GM12875 (cell line): ENCODE results near the gene PACRG.

ENCODE experiments used
- H3K4me3 ChIP-seq: one replicate; pipeline ENCODE4 v1.5.1; 2011; ENCODE audit warnings: low read depth, low read length, control low read depth
- TF ChIP-seq, protein P1 (sequence below): IDR thresholded peaks from 2 replicates; pipeline ENCODE4 v1.5.1; 2011; ENCODE audit warnings: low read depth, mild to moderate bottlenecking, control low read depth, inconsistent platforms, low read length, moderate library complexity, borderline replicate concordance; ENCODE audit not compliant: insufficient read depth

The PACRG gene

GRCh38 chr6:163348789-163349680, 621.3 kb downstream of the PACRG start:
- H3K4me3 ChIP-seq: no peak overlapping the region
- TF ChIP-seq, protein P1, sequence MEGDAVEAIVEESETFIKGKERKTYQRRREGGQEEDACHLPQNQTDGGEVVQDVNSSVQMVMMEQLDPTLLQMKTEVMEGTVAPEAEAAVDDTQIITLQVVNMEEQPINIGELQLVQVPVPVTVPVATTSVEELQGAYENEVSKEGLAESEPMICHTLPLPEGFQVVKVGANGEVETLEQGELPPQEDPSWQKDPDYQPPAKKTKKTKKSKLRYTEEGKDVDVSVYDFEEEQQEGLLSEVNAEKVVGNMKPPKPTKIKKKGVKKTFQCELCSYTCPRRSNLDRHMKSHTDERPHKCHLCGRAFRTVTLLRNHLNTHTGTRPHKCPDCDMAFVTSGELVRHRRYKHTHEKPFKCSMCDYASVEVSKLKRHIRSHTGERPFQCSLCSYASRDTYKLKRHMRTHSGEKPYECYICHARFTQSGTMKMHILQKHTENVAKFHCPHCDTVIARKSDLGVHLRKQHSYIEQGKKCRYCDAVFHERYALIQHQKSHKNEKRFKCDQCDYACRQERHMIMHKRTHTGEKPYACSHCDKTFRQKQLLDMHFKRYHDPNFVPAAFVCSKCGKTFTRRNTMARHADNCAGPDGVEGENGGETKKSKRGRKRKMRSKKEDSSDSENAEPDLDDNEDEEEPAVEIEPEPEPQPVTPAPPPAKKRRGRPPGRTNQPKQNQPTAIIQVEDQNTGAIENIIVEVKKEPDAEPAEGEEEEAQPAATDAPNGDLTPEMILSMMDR: no peak

- no peak overlapping the region for H3K4me3 ChIP-seq
- TF ChIP-seq, protein P1: no peak
These were observed 621.9 kb downstream of the PACRG start for GRCh38 chr6:163349696-163350095.

- TF ChIP-seq, protein P1: no peak
These were observed 623.2 kb downstream of the PACRG start for GRCh38 chr6:163351013-163351412.

GRCh38 chr6:163352011-163352685, 624.4 kb downstream of the PACRG start:
- TF ChIP-seq, protein P1: no peak
- H3K4me3 ChIP-seq: no peak overlapping the region

More at GRCh38 chr6:163351013-163351412, 623.2 kb downstream of the PACRG start:
- H3K4me3 ChIP-seq: no peak overlapping the region

GRCh38 chr6:163352966-163353365, 625.2 kb downstream of the PACRG start:
- H3K4me3 ChIP-seq: no peak overlapping the region
- TF ChIP-seq, protein P1: no peak

DNA sequence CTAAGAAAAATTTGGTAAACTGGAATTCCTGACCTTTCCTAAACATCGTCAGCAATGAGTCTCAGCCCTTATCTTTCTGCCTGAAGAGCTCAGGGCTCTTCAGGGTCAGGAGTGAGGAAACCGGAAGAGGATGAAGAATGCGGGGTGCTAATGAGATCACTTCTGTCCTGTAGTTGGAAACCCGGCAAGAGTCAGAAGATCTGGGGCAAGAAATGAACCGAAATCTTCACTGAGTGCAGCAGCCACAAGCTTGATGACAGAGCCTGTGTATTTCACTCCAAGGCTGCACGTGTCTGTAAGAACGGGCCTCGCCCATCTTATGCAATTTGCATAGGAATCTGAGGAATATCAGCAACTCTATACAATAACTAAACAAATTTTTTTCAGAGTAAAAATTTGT, 626.3 kb downstream of the PACRG start:
- no peak overlapping the region for H3K4me3 ChIP-seq
- TF ChIP-seq, protein P1: no peak
